GM21447 (cell line): ENCODE results near the gene FSHB.
A peak's percentile ranks its signal among the peaks of the same experiment; 100 is the strongest.
"Not testable (repeated sequence)": the region's sequence is repeated elsewhere in the genome, so short reads cannot be mapped to it uniquely, and the experiment has no call there.

Experiments
- ATAC-seq: cut with Tn5 transposase; IDR thresholded peaks from one replicate; pipeline ENCODE4 v1.9.1; 2021; ENCODE audit not compliant: unreplicated experiment

FSHB gene

GRCh38 chr11:30230714-30231113 is at the start of gene FSHB:
Gene FSHB (plus strand): TSS chr11:30231014. CDS start chr11:30231903, 889 bp downstream.
- no peak for ATAC-seq

GRCh38 chr11:30186748-30187147 is 44.1 kb upstream of the FSHB start:
- ATAC-seq = no peak

- ATAC-seq = no peak
These were observed 38.2 kb upstream of the FSHB start for GRCh38 chr11:30192620-30193019.

- ATAC-seq = peak; percentile 97
These were observed 34.2 kb upstream of the FSHB start for GRCh38 chr11:30196400-30197206.

- ATAC-seq = no peak
These were observed 32.9 kb upstream of the FSHB start for GRCh38 chr11:30197869-30198268.

GRCh38 chr11:30202989-30203388 is 27.8 kb upstream of the FSHB start:
- not testable (repeated sequence) for ATAC-seq

- ATAC-seq = no peak
These were observed 27.0 kb upstream of the FSHB start for GRCh38 chr11:30203850-30204249.

GRCh38 chr11:30206249-30206996 is 24.4 kb upstream of the FSHB start:
- ATAC-seq = peak; percentile 89

GRCh38 chr11:30210357-30210756 is 20.5 kb upstream of the FSHB start:
- no peak for ATAC-seq

- no peak for ATAC-seq
These were observed 14.3 kb upstream of the FSHB start for GRCh38 chr11:30216534-30216933.

- no peak for ATAC-seq
These were observed 12.5 kb upstream of the FSHB start for GRCh38 chr11:30218278-30218677.

GRCh38 chr11:30225642-30226041 is 5.2 kb upstream of the FSHB start:
- no peak for ATAC-seq

- no peak for ATAC-seq
These were observed 2.4 kb upstream of the FSHB start for GRCh38 chr11:30228323-30228884.

- ATAC-seq = no peak
These were observed 8.2 kb downstream of the FSHB start for GRCh38 chr11:30239025-30239424.

GRCh38 chr11:30244265-30244664 is 13.5 kb downstream of the FSHB start:
- ATAC-seq = no peak

GRCh38 chr11:30245621-30246020 is 14.8 kb downstream of the FSHB start:
- no peak for ATAC-seq

- ATAC-seq = no peak
These were observed 23.8 kb downstream of the FSHB start for GRCh38 chr11:30254307-30255298.

- ATAC-seq = no peak
These were observed 24.8 kb downstream of the FSHB start for GRCh38 chr11:30255637-30256036.

GRCh38 chr11:30257058-30257457 is 26.2 kb downstream of the FSHB start:
- no peak for ATAC-seq

- ATAC-seq = no peak
These were observed 27.9 kb downstream of the FSHB start for GRCh38 chr11:30258679-30259078.

- ATAC-seq = peak; percentile 97
These were observed 30.0 kb downstream of the FSHB start for GRCh38 chr11:30260813-30261212.
